Transverse colon (tissue), 4 donors: ENCODE results near the gene ACHE.

ENCODE experiments used
- EP300 ChIP-seq: sonication (generic); formaldehyde crosslinking; IDR thresholded peaks from one replicate; pipeline ENCODE4 v1.6.1; 2017; ENCODE audit warnings: antibody characterized with exemption, low read depth
- POLR2A ChIP-seq: fragments of 450-650 bp; IDR thresholded peaks from one replicate; pipeline ENCODE4 v1.6.1; 2016; ENCODE audit warnings: antibody characterized with exemption, mild to moderate bottlenecking, moderate library complexity
- POLR2AphosphoS5 ChIP-seq, 3 donors: sonication (generic); formaldehyde crosslinking; IDR thresholded peaks; one replicate each; pipeline ENCODE4 v1.6.1; 2016; ENCODE audit warnings: antibody characterized with exemption in 3 of 3
- TF ChIP-seq, protein P1 (sequence below), 5 experiments: fragments of 200-600 bp in 3 of 5; fragments of 450-650 bp in 2 of 5; sonication (generic) in 3 of 5; IDR thresholded peaks; 1 replicate in 2 of 5; 2 replicates in 3 of 5; pipeline ENCODE4 v1.5.1; 2016 to 2017; ENCODE audit warnings: antibody characterized with exemption in 5 of 5, inconsistent platforms in 3 of 5, mild to moderate bottlenecking in 2 of 5, moderate library complexity in 1 of 5

DNA sequence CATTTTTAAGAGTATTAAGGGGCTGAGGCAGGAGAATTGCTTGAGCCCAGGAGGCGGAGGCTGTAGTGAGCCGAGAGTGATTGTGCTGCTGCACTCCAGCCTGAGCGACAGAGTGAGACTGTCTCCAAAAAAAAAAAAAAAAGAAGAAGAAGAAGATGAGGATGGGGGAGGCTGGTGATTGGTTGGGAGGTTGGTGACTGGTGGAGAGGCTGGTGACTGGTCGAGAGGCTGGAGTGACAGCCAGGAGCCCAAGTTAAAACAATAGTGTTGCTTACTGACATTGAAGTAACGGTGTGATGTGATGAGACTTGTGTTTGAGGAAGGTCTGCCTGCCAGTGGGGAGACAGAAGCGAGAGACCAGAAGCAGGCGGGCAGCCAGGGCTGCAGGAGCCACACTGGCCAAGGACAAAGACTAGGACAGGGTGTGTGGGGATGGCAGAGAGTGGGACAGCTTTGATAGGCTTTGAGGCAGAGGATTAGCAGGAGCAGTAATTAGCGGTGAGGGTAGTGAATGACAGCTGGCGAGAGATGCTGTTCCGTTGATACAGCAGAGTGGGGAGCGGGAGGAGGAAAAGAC is 15.9 kb downstream of the ACHE start:
- TF ChIP-seq, protein P1, sequence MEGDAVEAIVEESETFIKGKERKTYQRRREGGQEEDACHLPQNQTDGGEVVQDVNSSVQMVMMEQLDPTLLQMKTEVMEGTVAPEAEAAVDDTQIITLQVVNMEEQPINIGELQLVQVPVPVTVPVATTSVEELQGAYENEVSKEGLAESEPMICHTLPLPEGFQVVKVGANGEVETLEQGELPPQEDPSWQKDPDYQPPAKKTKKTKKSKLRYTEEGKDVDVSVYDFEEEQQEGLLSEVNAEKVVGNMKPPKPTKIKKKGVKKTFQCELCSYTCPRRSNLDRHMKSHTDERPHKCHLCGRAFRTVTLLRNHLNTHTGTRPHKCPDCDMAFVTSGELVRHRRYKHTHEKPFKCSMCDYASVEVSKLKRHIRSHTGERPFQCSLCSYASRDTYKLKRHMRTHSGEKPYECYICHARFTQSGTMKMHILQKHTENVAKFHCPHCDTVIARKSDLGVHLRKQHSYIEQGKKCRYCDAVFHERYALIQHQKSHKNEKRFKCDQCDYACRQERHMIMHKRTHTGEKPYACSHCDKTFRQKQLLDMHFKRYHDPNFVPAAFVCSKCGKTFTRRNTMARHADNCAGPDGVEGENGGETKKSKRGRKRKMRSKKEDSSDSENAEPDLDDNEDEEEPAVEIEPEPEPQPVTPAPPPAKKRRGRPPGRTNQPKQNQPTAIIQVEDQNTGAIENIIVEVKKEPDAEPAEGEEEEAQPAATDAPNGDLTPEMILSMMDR (IDR thresholded peaks at IDR 0.05), result no peak
- TF ChIP-seq POLR2AphosphoS5 (IDR thresholded peaks at IDR 0.05) (no peak), EP300 (no peak), POLR2A (no peak)
